SH-SY5Y (cell line): ENCODE results near the gene STAC3.

Experiments used
- GATA2 ChIP-seq: IDR thresholded peaks from 2 replicates; pipeline ENCODE4 v1.6.1; 2011; ENCODE audit warnings: mild to moderate bottlenecking, low read depth, low read length
- GATA3 ChIP-seq: IDR thresholded peaks from 2 replicates; pipeline ENCODE4 v1.6.1; 2011; ENCODE audit warnings: low read depth, mild to moderate bottlenecking, low read length, moderate library complexity

Gene STAC3

DNA sequence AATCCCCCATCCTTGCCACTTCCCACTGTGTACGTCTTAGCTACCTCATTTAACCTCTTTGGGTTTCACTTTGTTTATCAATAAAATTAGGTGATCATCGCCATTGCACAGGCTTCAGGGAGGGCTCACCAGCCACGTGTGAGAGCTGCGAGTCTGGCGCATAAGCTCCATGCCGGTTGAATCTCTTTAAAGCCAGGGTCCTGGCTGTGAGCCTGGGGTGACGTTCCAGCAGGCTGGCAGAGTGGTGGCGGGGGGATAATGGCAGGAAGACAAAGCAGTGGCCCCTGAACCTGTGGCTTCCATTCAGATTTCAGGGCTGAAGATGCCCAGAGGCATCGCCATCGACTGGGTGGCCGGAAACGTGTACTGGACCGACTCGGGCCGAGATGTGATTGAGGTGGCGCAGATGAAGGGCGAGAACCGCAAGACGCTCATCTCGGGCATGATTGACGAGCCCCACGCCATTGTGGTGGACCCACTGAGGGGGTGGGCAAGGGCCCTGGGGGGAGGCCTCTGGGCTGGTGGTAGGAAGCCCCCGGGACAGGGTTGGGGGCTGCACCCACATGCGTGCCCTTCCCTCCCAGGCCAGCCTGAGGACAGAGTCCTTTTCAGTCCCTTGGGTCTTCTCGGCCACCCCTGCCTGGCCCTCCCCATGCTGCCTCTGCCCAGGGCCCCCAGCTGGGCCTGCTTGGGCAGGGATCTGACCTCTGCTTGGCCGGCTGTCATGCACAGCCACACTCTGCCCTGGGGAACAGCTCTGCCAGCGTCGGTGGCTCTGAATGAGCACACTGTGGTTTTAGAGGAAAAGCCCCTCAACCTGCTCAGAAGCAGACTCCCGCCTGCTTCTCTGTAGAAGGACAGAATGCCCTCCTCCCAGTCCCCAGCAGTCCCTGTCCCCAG is 43.0 kb downstream of the STAC3 start:
- TF ChIP-seq GATA2 = no peak
- no peak for TF ChIP-seq GATA3

DNA sequence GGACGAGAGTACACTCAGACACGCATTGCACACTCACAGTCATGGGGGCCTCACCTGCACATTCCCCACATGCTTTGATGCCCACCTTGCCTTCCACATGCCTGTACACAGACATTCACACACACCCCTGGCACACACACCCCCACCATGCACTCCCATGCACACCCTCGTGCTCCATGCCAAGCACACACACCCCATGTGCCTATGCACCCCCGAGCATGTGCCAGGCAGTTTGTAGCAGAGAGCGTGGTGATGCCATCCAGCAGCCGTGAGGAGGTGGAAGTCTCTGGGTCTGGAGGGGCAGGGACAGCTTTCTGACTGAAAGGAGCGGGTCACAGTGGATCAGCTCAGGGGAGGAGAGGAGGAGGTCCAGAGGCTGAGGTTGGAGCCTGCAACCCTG is 45.1 kb downstream of the STAC3 start:
- TF ChIP-seq GATA2 = no peak
- no peak for TF ChIP-seq GATA3

DNA sequence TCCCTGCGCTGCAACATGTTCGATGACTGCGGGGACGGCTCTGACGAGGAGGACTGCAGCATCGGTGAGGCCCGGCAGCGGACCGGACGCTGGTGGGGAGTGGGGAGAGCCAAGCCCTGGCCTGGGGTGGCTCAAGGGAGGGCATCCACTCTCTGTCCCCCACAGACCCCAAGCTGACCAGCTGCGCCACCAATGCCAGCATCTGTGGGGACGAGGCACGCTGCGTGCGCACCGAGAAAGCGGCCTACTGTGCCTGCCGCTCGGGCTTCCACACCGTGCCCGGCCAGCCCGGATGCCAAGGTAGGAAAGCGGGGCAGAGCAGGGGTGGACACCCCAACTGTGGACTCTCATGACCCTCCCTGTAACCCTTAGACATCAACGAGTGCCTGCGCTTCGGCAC is 45.8 kb downstream of the STAC3 start:
- TF ChIP-seq GATA2 (no peak), GATA3 (no peak)

DNA sequence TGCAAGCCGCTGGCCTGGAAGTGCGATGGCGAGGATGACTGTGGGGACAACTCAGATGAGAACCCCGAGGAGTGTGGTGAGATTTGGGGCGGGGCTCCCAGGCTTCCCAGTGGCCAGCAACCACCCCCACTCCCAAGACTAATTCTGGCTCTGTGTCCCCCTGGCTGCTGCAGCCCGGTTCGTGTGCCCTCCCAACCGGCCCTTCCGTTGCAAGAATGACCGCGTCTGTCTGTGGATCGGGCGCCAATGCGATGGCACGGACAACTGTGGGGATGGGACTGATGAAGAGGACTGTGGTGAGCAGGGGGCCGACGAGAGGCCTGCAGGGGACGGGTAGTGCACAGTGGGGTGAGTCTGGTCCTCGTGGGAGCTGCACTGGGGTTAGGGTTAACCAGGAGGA is 46.5 kb downstream of the STAC3 start:
- TF ChIP-seq GATA2 (no peak), GATA3 (no peak)

DNA sequence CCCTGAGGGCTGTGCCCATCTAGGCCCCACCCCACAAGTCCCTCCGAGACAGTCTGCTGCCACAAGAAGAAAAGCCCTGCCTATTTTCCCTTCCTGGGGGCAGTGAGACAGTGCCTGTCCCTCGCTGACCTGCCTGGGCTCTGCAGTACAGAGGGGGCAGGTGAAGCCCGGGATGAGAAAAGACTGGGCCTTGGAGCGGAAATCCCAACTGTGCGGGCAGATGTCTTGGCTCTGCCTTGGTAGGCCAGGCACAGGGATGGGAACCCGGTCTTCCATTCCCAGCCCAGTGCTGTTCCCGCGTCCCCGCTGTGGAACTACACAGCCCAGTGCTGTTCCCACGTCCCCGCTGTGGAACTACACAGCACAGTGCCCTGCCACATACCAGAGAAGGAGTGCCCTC is 47.2 kb downstream of the STAC3 start:
- TF ChIP-seq GATA2 = no peak
- no peak for TF ChIP-seq GATA3

DNA sequence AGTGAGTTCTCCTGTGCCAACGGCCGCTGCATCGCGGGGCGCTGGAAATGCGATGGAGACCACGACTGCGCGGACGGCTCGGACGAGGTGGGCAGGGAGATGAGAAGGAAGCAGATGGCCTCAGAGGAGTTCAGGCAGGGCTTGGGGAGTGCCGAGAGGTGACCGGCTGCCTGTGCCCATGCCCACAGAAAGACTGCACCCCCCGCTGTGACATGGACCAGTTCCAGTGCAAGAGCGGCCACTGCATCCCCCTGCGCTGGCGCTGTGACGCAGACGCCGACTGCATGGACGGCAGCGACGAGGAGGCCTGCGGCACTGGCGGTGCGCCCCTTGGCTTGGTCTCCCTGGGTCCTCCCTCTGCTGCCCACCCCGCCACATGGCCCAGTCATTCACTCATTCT is 47.8 kb downstream of the STAC3 start:
- TF ChIP-seq GATA3 (no peak), GATA2 (no peak)

DNA sequence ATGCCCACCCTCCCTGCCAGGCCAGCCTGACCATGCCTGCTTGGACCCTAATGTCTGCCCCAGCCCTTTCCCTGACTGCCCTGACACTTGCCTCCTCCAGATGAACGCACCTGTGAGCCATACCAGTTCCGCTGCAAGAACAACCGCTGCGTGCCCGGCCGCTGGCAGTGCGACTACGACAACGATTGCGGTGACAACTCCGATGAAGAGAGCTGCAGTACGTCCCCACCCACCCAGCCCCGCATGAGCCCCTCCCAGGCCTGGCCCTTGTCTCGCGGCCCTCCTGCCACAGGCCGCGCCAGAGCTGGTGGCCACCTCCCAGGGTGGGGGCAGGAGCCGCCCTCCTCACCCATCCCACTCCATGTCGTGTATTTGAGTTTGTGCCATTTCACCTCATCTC is 48.7 kb downstream of the STAC3 start:
- TF ChIP-seq GATA2 = no peak
- no peak for TF ChIP-seq GATA3

DNA sequence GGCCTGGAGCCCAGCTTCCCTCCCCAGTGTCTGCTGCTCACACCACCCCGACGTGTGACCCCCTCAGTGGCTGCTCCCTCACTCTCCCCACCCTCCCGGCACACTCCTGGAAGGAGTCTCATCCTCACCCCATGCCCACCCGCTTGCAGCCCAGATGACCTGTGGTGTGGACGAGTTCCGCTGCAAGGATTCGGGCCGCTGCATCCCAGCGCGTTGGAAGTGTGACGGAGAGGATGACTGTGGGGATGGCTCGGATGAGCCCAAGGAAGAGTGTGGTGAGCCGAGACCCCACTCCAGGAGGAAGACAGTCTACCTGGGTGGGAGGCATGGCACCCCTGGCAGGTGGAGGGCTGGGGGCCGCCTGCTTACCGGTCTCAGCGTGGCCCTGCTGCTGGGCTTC is 49.4 kb downstream of the STAC3 start:
- no peak for TF ChIP-seq GATA3
- TF ChIP-seq GATA2 = no peak

DNA sequence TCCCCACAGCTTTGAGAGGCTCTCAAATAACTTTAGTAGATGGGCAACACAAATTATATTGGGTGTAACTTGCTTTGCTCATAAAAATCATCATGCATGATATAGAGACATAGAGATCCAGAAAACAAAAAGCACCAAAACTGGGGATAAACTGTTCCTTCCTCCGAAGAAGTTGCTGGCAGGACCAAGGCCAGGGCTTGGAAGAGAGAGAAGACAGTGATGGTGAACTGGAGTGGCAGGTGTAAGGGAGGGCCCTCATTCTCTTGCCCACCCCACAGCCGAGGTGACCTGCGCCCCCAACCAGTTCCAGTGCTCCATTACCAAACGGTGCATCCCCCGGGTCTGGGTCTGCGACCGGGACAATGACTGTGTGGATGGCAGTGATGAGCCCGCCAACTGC is 49.8 kb downstream of the STAC3 start:
- TF ChIP-seq GATA3 (no peak), GATA2 (no peak)

DNA sequence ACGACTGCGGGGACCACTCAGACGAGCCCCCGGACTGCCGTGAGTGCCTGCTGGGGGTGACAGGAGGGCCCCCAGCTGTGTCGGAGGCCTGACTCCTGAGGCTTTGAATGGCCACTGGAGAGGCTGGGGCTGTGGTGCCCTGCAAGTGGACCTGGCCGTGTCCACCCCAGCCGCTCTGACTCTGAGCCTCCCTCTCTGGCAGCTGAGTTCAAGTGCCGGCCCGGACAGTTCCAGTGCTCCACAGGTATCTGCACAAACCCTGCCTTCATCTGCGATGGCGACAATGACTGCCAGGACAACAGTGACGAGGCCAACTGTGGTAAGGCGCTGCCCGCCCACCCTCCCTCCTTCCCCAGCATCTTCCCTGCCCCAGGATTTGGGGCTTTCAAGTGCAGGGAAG is 50.5 kb downstream of the STAC3 start:
- TF ChIP-seq GATA2 (no peak), GATA3 (no peak)

DNA sequence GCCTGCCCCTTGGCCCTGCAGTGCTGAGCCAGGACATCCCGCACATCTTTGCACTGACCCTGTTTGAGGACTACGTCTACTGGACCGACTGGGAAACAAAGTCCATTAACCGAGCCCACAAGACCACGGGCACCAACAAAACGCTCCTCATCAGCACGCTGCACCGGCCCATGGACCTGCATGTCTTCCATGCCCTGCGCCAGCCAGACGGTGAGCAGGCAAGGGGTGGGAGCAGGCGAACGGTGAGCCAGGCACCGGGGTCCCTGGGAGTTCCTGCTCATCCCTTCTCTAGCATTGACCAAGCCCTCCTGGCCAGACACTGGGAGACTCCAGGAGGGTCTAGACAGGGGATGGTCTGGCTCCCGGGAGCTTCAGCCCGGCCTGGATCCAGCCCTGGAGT is 51.8 kb downstream of the STAC3 start:
- TF ChIP-seq GATA2 (no peak), GATA3 (no peak)

DNA sequence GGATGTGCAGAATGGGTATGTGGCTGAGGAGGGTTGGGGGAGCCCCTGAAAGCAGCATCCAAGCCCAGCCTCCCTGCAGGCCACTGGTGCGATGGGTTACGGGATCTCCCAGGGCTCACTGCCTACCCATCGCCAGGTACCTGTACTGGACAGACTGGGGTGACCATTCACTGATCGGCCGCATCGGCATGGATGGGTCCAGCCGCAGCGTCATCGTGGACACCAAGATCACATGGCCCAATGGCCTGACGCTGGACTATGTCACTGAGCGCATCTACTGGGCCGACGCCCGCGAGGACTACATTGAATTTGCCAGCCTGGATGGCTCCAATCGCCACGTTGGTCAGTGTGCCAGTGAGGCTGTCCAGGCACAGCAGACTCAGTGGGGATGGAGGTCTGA is 52.7 kb downstream of the STAC3 start:
- TF ChIP-seq GATA2 (no peak), GATA3 (no peak)

DNA sequence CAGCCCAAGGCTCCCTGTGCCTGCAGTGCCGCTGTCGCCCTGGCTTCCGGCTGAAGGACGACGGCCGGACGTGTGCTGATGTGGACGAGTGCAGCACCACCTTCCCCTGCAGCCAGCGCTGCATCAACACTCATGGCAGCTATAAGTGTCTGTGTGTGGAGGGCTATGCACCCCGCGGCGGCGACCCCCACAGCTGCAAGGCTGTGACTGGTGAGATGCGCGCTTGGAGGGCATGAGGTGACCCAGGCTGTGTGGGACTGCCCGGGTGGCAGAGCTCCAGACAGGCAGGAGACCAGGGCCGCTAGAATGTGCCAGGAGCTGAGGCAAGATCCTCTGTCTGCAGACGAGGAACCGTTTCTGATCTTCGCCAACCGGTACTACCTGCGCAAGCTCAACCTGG is 54.0 kb downstream of the STAC3 start:
- no peak for TF ChIP-seq GATA3
- TF ChIP-seq GATA2 = no peak

DNA sequence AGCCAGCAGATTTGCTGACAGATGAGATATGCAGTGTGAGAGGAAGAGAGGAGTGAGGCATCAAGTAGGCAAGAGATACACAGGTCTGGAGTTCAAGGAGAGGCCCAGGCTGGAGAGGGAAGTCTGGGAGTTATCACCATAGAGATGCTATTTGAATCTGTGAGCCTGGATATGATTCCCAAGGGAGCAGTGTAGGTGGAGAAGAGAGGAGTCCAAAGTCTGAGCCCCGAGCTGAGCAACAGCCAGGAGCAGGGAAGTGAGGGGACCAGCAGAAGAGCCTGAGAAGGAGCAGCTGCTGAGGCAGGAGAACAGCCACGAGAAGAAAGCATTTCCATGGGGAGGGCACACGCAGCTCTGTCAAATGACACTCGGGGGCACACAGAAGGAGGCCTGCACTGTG is 54.5 kb downstream of the STAC3 start:
- TF ChIP-seq GATA3 (no peak), GATA2 (no peak)

DNA sequence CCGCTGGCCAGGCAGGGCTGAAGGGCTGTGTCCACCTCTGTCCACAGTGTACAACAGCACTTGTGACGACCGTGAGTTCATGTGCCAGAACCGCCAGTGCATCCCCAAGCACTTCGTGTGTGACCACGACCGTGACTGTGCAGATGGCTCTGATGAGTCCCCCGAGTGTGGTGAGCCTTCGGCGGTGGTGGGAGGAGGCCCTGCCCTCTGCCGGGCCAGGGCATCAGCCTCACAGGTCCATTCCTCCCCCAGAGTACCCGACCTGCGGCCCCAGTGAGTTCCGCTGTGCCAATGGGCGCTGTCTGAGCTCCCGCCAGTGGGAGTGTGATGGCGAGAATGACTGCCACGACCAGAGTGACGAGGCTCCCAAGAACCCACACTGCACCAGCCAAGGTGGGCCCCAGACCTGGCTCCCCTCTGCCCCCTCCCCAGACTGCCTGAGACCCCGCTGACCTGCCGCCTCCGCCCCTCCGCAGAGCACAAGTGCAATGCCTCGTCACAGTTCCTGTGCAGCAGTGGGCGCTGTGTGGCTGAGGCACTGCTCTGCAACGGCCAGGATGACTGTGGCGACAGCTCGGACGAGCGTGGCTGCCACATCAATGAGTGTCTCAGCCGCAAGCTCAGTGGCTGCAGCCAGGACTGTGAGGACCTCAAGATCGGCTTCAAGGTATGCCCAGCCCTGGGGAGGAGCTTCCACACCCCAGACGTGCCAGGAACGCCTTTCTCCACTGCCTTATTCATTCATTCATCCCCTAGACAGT is 55.2 kb downstream of the STAC3 start:
- TF ChIP-seq GATA3 = no peak
- TF ChIP-seq GATA2 = no peak

DNA sequence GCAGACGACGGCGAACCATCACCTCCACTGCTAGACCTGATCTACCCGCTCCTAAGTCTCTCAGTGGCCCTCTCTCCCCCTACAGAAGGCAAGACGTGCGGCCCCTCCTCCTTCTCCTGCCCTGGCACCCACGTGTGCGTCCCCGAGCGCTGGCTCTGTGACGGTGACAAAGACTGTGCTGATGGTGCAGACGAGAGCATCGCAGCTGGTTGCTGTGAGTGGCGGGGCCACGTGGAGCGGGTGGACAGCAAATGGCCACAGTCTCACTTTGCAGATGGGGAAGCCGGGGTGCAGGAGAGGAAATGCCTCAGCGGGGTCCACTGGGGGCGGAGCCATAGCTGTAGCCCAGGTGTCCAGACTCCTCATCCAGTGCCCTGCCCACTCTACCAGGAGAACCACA is 55.8 kb downstream of the STAC3 start:
- TF ChIP-seq GATA3 = no peak
- TF ChIP-seq GATA2 = no peak
